ENCODE results near the gene ACTN1. TPM values are rescaled to one million over a fixed set of nuclear protein-coding genes. Genes with fewer than 3 reads are reported as not detected.

ACTN1 gene
- total RNA-seq, 4 donors from 2014 or later = 103 to 254 (median 136) TPM

GRCh38 chr14:68964300-68965093 is 14.6 kb downstream of the ACTN1 start:
- no peak for TF ChIP-seq CTCF (IDR thresholded peaks at IDR 0.05)
- no peak for DNase-seq (ENCODE audit: low spot score)
- no peak for ATAC-seq (ENCODE audit: low FRiP score)

DNA sequence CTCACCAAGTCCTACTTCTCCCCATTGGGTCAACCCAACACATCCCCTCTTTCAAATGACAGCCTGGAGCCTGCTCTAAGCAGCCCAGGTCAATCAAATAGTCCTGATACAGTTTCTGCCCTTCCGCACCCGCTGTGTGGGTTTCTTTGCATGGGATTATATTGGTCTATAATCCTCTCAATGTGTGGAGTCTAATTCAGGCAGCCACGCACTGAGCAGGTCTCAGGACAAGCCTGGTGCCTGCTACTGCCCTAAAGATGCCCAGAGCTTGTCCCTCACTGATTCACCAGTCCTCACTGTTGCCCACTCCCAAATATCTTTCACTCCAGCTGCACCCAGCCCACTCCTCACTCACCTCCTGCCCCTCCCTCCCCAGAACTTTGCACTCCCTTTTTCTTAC is 16.4 kb downstream of the ACTN1 start:
- no peak for ATAC-seq (ENCODE audit: low FRiP score)
- no peak for TF ChIP-seq CTCF (IDR thresholded peaks at IDR 0.05)

GRCh38 chr14:68961781-68962584 is 17.1 kb downstream of the ACTN1 start:
- peak; percentile 74 for ATAC-seq (ENCODE audit: low FRiP score)
- no peak for TF ChIP-seq CTCF (IDR thresholded peaks at IDR 0.05)
- DNase-seq (ENCODE audit: low spot score) = no peak

More for the DNA sequence above, 16.4 kb downstream of the ACTN1 start:
- DNase-seq (ENCODE audit: low spot score) = no peak

DNA sequence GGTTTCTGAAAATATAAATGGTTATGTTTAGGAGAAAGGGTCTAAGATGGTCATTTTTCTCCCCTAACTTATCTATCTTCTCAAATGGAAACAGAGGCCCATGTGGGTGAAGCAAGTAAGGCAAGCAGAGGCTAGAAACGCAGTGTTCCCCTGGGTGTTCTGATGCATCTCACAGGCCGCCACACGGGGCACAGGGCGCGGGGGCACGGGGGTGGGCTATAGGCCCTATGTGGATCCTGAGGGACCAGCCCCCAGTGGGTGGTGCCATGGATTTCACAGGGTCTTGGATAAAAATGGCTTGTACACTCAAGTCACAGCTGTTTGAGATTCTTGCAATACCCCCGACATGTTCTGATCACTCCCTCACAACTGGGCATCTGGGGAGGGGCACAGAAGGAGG is 17.7 kb downstream of the ACTN1 start:
- no peak for TF ChIP-seq CTCF (IDR thresholded peaks at IDR 0.05)
- ATAC-seq (ENCODE audit: low FRiP score) = no peak

DNA sequence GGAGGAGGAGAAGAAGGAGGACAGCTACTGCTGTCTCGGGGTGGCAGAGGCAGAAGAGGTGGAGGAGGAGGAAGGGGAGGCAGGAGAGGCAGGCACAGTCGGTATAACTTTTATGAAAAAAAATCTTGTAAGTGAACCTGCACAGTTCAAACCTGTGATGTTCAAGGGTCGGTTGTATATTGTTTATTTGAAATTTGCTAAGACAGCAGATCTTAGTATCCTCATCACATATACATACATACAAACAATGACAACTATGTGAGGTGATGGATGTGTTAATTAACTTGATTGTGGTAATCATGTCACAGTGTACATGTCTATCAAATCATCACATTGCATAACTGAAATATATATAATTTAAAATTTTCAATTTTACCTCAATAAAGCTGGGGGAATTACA is 19.0 kb downstream of the ACTN1 start:
- no peak for TF ChIP-seq CTCF (IDR thresholded peaks at IDR 0.05)

More for the DNA sequence above, 17.7 kb downstream of the ACTN1 start:
- no peak for DNase-seq (ENCODE audit: low spot score)

DNA sequence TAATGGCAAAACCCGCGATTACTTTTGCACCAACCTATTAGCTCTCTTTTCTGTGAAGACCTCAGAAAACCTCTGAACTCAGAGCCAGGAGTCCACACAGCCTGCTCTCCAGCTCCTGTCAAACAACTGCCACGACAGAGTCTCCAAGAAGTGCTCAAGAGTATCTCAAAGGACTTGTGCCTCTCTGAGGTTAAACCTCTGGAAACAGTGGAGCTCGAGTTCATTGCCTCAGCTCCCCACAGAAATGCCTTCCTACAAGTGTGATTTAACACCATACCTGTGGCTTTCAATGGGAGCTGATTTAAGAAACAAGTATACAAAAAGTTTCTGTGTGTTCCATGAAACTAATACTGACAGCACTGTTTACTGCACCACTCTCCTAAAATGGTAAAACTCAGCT is 20.1 kb downstream of the ACTN1 start:
- TF ChIP-seq CTCF (IDR thresholded peaks at IDR 0.05) = no peak
- no peak for ATAC-seq (ENCODE audit: low FRiP score)

More for the DNA sequence above, 19.0 kb downstream of the ACTN1 start:
- DNase-seq (ENCODE audit: low spot score) = no peak
- ATAC-seq (ENCODE audit: low FRiP score) = no peak

More for the DNA sequence above, 20.1 kb downstream of the ACTN1 start:
- no peak for DNase-seq (ENCODE audit: low spot score)
